OCI-LY1 (cell line): Measurements from ENCODE around the gene C17orf100.

Experiments
- CTCF ChIP-seq: fragments of 200-600 bp; sonication (generic), shearing (Covaris generic); IDR thresholded peaks from 2 replicates; pipeline ENCODE4 v1.5.1; 2017; ENCODE audit warnings: mild to moderate bottlenecking, antibody characterized with exemption, low read length, moderate library complexity, mixed read lengths
- EZH2 ChIP-seq: fragments of 200-600 bp; sonication (generic), shearing (Covaris generic); IDR thresholded peaks from 2 replicates; pipeline ENCODE4 v1.8.0; 2017; ENCODE audit warnings: borderline replicate concordance, mixed run types, mild to moderate bottlenecking, antibody characterized with exemption, low read length, moderate library complexity, mixed read lengths

- TF ChIP-seq CTCF (no peak), EZH2 (no peak)
Measured at GRCh38 chr17:6684881-6685767, 33.6 kb downstream of the C17orf100 start.
